NT2/D1 (cell line): ENCODE results near the gene CHCHD4.

Source experiments
- DNase-seq: peaks from one replicate; pipeline ENCODE4 v3.0.0-alpha.2; 2011; ENCODE audit warnings: low read depth, low spot score
- H3K27me3 ChIP-seq: 2 replicates; pipeline ENCODE4 v1.6.0; 2011; ENCODE audit warnings: mild to moderate bottlenecking; ENCODE audit not compliant: insufficient read length, insufficient read depth
- H3K36me3 ChIP-seq: 2 replicates; pipeline ENCODE4 v1.6.1; 2011; ENCODE audit warnings: mild to moderate bottlenecking, low read length, mixed read lengths; ENCODE audit not compliant: insufficient read depth, insufficient read length
- H3K4me1 ChIP-seq: 2 replicates; pipeline ENCODE4 v1.5.1; 2011; ENCODE audit not compliant: insufficient read depth, insufficient read length
- H3K4me3 ChIP-seq: 2 replicates; pipeline ENCODE4 v1.5.1; 2011; ENCODE audit warnings: low read depth; ENCODE audit not compliant: insufficient read length
- H3K9ac ChIP-seq: 2 replicates; pipeline ENCODE4 v1.6.0; 2011; ENCODE audit warnings: low read depth; ENCODE audit not compliant: insufficient read length
- H3K9me3 ChIP-seq: 2 replicates; pipeline ENCODE4 v1.5.1; 2011; ENCODE audit warnings: mild to moderate bottlenecking, low read length; ENCODE audit not compliant: insufficient read depth
- SUZ12 ChIP-seq: IDR thresholded peaks from 2 replicates; pipeline ENCODE4 v1.6.1; 2011; ENCODE audit not compliant: insufficient read length, insufficient read depth; ENCODE audit errors: extremely low read depth
- YY1 ChIP-seq: IDR thresholded peaks from 2 replicates; pipeline ENCODE4 v1.6.1; 2011; ENCODE audit not compliant: insufficient read length, insufficient read depth
- ZNF274 ChIP-seq: IDR thresholded peaks from 2 replicates; pipeline ENCODE4 v1.6.1; 2011; ENCODE audit warnings: mild to moderate bottlenecking, low read depth, low read length

The CHCHD4 gene

DNA sequence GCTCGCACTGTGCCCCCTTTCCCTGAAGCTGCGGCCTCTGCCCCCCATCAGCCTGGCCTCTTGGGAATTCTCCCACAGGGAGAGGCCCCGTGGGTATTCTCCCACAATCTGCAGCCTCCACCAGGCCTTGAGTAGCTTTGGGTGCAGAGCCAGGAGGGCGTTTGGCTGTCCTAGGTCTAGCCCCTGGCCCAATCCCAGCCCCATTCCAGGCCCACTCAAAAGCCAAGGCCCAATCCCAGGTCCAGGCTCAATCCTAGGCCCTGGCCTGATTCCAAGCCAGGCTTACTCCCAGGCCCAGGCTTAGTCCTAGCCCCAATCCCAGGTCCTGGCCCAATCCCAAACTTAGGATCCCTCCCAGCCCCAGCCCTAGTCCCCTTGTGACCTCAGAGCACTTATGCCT is 59.8 kb downstream of the CHCHD4 start:
- Histone ChIP-seq H3K9ac (no peak overlapping the region), H3K4me1 (no peaks in the 10 kb centered on the region), H3K9me3 (peaks cover 10% of the 10 kb centered on the region), H3K36me3 (no peaks in the 10 kb centered on the region), H3K27me3 (no peaks in the 10 kb centered on the region), H3K4me3 (no peak overlapping the region)
- no peak for TF ChIP-seq YY1
- TF ChIP-seq ZNF274 = no peak
- no peak for TF ChIP-seq SUZ12
- no peak for DNase-seq

DNA sequence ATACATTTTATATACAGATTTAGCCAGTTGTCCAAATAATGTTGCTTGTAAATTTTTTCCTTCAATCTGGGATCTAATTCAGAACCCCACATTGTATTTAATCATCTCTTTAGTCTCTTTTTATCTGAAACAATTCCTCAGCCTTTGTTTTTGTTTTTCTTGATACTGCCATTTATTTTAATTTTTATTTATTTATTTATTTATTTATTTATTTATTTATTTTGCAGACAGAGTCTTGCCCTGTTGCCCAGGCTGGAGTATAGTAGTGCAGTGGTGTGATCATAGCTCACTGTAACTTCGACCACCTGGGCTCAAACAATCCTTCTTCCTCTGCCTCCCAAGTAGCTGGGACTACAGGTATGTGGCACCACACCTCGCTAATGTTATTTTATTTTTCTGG is 61.5 kb downstream of the CHCHD4 start:
- DNase-seq = no peak
- no peak overlapping the region for H3K9ac ChIP-seq
- no peaks in the 10 kb centered on the region for H3K36me3 ChIP-seq
- H3K4me1 ChIP-seq = no peaks in the 10 kb centered on the region
- TF ChIP-seq SUZ12 (no peak), YY1 (no peak), ZNF274 (no peak)
- H3K4me3 ChIP-seq = no peak overlapping the region
- H3K27me3 ChIP-seq = no peaks in the 10 kb centered on the region
- no peaks in the 10 kb centered on the region for H3K9me3 ChIP-seq
